ENCODE measurements around the gene MEGF11.

DNA sequence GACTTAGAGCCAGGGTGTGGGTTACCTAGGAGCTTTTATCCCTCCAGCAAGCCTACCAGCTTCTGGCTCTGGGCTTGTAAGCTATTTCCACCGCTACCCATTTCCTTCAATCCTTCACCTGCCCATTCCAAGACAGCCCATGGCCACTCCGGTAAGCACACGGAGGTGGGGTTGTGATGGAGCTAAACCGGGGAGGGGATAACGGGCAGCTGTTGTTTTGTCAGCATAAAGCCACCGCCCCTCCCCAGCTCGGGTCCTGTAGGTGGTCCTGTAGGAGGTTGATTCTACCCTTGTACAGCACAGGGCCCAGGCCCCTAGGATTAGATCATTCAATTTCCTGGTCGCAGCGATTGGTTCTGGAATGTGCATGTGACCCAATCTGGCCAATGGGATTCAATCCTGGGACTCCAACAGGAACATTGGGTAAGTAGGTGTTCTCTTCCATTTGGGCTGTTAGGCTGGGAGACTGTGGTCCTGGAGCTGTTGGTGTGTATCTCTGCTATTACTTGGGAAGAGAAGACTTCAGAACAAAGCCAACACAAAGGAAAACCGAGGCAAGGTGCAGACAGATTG, 233.6 kb downstream of the MEGF11 start:
- TF ChIP-seq YY1 (IDR thresholded peaks at IDR 0.05; ENCODE audit: insufficient read depth, insufficient read length) (no peak), ZNF274 (IDR thresholded peaks at IDR 0.05; ENCODE audit: low read depth, low read length) (no peak), SUZ12 (IDR thresholded peaks at IDR 0.05; ENCODE audit: extremely low read depth, insufficient read depth, insufficient read length) (no peak)
